GM23248 (cell line): Measurements from ENCODE around the gene TRAK1.

Experiments used
- EZH2 ChIP-seq: fragments of 200-600 bp; sonication (generic); IDR thresholded peaks from 2 replicates; pipeline ENCODE4 v1.6.1; 2018; ENCODE audit warnings: antibody characterized with exemption, mild to moderate bottlenecking; ENCODE audit not compliant: insufficient read depth, poor library complexity, severe bottlenecking
- EZH2phosphoT487 ChIP-seq: fragments of 200-600 bp; sonication (generic); IDR thresholded peaks from 2 replicates; pipeline ENCODE4 v1.6.1; 2018; ENCODE audit warnings: antibody characterized with exemption, moderate library complexity, mild to moderate bottlenecking, low read depth; ENCODE audit not compliant: insufficient read depth

DNA sequence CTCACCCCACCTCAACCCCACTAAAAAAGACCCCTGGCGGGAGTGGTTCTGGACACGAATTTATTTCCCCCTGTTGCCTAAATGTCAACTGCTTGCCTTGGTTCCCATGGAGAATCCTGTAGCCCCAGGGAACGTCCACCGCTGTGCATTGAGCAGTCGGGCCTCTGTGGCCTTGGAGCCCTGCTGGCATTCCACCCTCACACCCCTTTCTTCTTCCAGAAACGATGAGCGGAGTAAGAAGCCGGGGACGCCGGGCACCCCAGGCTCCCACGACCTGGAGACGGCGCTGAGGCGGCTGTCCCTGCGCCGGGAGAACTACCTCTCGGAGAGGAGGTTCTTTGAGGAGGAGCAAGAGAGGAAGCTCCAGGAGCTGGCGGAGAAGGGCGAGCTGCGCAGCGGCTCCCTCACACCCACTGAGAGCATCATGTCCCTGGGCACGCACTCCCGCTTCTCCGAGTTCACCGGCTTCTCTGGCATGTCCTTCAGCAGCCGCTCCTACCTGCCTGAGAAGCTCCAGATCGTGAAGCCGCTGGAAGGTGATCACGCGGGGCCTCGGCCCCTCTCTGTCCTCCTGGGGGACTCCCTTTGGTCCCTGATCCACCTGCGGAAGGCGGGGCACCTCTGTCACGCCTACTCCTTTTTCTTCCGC is 111.2 kb downstream of the TRAK1 start:
- no peak for TF ChIP-seq EZH2
- no peak for TF ChIP-seq EZH2phosphoT487
